Measurements from ENCODE around the gene STPG4.

STPG4 gene

GRCh38 chr2:47050021-47050760, 104.9 kb downstream of the STPG4 start:
- DNase-seq = no peak

- DNase-seq = no peak
Measured at GRCh38 chr2:47049502-47049901, 105.6 kb downstream of the STPG4 start.

DNA sequence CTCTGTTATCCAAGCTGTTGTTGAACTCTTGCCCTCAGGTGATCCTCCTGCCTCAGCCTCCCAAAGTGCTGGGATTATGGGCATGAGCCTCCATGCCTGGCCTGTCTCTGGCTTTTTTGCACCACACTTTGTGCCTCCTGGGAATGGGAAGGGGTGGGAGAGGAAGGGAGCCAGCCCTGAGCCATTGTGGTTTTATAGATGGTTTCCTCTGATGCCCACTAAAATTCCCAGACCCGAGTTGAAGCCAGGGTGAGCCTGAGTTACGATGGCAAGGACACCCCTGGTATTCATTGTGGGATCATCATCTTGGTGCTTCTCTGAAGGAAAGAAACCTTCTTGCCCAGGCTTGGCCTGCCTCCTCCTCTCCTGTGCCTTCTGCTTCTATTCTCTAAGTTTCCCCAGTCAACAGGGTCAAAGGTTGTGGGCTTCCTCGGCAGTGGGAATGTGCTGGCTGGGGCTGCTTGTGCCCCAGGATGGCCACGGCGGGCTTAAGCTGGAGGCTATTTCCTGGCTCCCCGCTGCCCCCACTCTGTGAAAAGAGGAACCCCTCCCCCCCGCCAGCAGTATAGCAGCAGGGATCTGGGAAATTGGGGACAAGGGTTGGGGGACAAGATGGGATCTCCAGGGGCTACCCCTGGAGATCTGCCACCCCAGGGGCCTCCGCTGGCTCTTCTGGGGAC, 106.2 kb downstream of the STPG4 start:
- no peak for DNase-seq

DNA sequence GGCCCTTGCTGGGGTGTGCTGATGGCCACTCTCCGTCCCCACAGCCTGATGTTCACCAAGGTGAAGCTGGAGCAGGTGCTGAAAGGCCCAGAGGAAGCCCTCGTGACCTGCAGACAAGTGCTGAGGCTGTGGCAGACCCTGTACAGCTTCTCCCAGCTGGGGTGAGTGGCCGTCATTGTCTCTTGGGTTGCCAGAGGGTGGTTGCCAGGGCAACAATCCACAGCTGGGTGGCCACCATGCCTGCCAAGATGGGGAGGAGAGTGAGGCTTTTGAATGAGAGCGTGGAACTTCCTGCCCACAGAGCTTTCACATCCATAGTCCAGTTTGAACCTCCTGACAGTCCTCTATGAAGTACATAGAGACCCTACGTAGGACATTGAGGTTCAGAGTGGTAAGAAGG, 108.8 kb downstream of the STPG4 start:
- DNase-seq = no peak

DNA sequence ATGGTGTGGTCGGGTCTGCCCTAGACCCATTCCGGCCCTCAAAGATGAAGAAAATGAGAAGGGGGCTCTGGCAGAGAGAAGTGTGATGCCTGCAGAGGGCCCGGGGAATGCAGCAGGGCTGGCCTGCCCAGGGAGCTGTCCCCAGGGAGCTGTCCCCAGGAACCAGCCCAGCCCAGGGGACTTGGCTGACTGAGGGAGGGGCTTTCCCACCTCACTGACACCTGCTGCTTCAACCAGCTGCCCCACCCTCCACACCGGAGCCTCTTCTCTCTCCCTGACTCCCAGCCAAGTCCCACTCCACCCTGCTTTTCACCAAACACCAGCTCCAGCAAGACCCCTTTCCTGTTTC, 111.2 kb downstream of the STPG4 start:
- DNase-seq = no peak

DNA sequence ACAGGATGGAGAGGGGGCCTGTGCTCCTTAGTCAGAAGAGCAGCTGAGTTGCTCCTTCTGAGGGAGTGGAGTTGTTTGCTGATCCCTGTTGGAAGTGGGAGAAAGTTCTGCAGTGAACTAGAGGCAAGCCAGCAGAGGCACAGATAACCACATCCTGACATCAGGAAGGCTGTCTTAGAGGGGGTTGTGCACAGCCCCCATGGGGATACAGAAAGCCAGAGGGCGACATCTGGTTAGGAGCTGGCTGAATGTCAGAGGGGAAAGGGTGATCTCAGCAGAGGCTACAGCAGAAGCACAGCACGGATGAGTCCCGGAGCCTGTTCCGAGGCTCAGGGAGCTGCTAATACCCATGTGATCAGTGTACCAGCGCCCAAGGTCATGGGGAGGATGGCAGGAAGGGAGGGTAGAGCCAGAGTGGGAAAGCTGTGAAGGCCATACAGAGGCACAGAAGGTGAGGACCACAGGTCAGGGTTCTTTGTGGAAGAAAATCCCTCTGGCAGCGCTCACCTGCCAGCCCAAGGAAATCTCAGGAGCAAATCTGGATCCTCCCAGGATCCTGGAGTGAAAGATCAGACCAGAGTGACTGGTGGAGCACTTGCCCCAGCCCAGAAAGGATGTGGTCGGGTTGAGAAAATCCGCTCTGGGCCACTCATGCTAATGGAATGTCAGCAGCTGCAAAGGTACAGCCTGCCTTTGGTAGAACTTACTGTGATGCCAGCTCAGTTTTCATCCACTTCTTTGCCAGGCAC, 111.8 kb downstream of the STPG4 start:
- DNase-seq = no peak

GRCh38 chr2:47041891-47042684, 113.0 kb downstream of the STPG4 start:
- DNase-seq = no peak

DNA sequence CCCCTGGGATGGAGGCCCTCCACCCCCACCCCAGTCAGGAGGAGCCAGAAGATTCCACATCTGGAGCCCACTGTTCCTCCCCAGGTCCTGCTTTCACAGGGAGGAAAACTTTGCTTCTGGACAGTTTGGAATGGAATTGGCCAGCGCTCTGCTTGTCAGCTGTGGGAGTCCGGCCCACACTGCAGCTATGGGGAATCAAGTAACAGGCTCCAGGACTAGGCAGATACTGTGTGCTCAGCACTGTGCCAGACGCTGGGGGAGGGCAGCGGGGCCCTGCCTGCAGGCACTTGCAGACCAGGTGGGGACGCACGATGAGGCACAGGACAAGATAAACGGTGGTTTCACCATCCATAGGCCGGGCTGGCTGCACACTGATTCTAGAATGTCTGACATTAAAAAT, 114.0 kb downstream of the STPG4 start:
- no peak for DNase-seq

DNA sequence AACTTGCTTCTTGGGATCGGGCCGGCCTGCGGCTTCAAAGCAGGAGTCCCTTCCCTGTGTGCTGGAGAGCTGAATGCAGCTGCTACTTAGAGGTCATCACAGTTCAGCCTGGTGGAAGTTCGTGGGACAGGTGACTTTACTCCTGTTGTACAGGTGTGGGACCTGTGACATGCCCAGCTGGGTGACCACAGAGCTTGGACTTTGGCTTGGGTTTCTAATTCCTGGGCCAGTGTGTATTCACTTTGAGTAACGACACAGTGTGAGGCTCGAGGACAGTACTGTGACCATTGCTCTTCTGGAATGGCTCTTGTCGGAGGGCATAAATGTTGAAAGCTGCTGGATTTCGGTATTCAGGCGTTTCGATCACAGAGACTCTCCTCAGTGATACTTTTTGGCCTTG, 114.5 kb downstream of the STPG4 start:
- DNase-seq = no peak

- DNase-seq = no peak
Measured at GRCh38 chr2:47039913-47040562, 115.1 kb downstream of the STPG4 start.

DNA sequence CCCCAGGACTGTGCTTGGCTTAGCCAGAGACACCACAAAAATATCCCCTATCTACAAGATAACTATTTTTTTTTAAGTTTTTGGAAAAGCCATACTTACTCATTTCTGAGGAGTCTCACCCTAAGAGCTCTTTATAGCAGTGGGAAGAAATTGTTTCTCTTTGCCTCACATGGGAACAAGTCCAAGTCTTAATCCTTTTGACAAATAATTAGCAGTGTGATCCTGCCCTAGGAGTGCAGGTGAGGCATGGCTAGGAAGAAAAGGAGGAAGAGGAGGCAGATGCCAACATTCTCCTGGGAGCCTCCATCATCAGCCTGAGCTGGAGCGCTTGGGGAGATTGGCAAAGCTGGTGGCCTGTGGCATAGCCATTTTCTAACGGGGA, 115.6 kb downstream of the STPG4 start:
- no peak for DNase-seq

DNA sequence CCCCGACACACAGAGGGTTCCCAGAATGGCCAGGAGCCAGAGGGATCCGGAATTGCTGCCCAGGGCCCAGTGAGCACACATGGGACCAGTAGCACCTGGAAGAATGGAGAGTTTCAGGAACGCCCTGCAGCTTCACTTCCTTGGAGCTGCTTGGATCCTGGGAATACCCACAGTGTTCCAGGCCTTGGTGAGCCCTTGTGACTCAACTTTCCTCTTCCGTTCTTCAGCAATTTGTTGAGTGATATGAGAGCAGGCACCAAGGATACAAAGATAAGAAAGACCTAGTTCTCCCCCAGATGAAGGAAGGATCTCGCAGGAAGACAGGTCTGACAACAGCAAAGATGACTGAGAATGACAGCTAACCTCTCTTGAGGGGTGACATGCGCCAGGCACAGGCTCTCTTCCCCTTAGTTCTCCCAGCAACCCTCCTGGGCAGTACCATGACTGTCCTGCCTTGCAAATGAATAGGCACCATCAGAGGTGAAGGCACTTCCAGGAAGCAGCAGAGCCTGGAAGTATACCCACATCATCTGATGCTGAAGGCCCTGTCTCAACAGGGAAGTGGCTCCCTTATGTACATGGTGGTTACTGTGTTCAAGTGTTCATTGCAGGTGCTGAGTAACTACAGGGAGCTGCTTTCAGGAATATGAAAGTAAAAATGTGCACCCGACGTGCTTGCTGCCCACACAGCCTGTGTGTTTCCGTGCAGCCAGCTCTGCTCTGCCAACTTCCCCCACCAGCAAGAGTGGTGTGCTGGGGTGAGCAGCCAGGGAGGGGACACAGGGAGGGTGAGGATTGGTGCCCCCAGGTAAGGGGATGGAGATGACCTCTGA, 116.2 kb downstream of the STPG4 start:
- peak; percentile 31 to 64 for DNase-seq

DNA sequence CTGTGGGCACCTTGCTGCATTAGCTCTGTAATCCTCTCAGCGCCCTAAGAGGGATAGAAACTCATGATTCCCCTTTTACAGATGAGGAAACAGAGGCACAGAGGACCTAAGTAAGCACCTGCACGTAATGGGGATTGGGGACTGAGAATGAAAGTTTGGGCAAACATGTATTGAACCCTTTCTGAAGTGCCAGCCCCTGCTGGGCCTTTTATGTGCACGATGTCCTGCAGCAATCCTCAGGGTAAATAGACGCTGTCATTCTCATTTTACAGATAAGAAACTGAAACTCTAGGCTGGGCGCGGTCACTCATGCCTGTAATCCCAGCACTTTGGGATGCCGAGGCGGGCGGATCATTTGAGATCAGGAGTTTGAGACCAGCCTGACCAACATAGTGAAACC, 117.4 kb downstream of the STPG4 start:
- DNase-seq = no peak

All from inflammatory macrophage treated with lipopolysaccharide for 1 hour (primary cell).